ENCODE results near the gene FAM107A. TPM values are rescaled to one million over a fixed set of nuclear protein-coding genes. Genes with fewer than 3 reads are reported as not detected.

Gene FAM107A
- polyA plus RNA-seq, 3 donors, result not detected

- H4K20me1 ChIP-seq (ENCODE audit: insufficient read depth, low read length), result no peaks in the 10 kb centered on the region
- no peaks in the 10 kb centered on the region for H3K79me2 ChIP-seq (ENCODE audit: insufficient read depth, low read length)
- no peak overlapping the region for H3K4me2 ChIP-seq (replicated peaks; ENCODE audit: extremely low read depth, low read length, poor library complexity, severe bottlenecking)
- 97% methylated on average over 5 of the region's 5 CpGs for WGBS (ENCODE audit: insufficient coverage)
- H2AFZ ChIP-seq (ENCODE audit: insufficient read depth, low read depth, low read length, poor library complexity, severe bottlenecking), result no peak overlapping the region
- Mint-ChIP-seq H3K27me3 (ENCODE audit: low read depth in 3 of 3) (peaks cover 9 to 27% (median 18%) of the 10 kb centered on the region in 3 donors), H3K4me1 (peaks cover 4% of the 10 kb centered on the region), H3K27ac (no peak overlapping the region), H3K36me3 (no peaks in the 10 kb centered on the region), H3K4me3 (no peak overlapping the region), H3K9me3 (peaks cover 0 to 5% (median 0%) of the 10 kb centered on the region in 7 donors)
- peaks cover under 1 to 15% of the 10 kb centered on the region in 2 donors for H3K27me3 ChIP-seq (ENCODE audit: control insufficient read depth in 2 of 2, insufficient read depth in 2 of 2, low read length in 2 of 2)
- DNase-seq, result no peak
- intact Hi-C loops (cut with micrococcal nuclease), result no loop called here
- peaks cover 0 to under 1% of the 10 kb centered on the region in 2 donors for H3K9me3 ChIP-seq (replicated peaks in 1 of 2; ENCODE audit: control insufficient read depth in 1 of 2, insufficient read depth in 1 of 2, low read length in 2 of 2)
- no peaks in the 10 kb centered on the region for H3K4me1 ChIP-seq (ENCODE audit: control insufficient read depth in 1 of 2, insufficient read depth in 2 of 2, low read length in 2 of 2)
- H3K36me3 ChIP-seq (replicated peaks in 1 of 2; ENCODE audit: control insufficient read depth in 1 of 2, insufficient read depth in 2 of 2, low read length in 2 of 2), result no peaks in the 10 kb centered on the region
- no peak overlapping the region for H3K4me3 ChIP-seq (replicated peaks in 1 of 3; ENCODE audit: low read depth in 2 of 3, low read length in 3 of 3)
- TF ChIP-seq CTCF (IDR thresholded peaks at IDR 0.05), result no peak
- H3K27ac ChIP-seq (ENCODE audit: low read depth in 1 of 2, low read length in 2 of 2), result no peak overlapping the region
- H3K9ac ChIP-seq (ENCODE audit: insufficient read depth, low read length, poor library complexity, severe bottlenecking), result no peak overlapping the region
These were observed 1.7 kb upstream of the FAM107A start for GRCh38 chr3:58578873-58579272.

- H3K4me3 ChIP-seq (replicated peaks in 1 of 3; ENCODE audit: low read depth in 2 of 3, low read length in 3 of 3), result no peak overlapping the region
- H3K4me1 ChIP-seq (ENCODE audit: control insufficient read depth in 1 of 2, insufficient read depth in 2 of 2, low read length in 2 of 2), result no peaks in the 10 kb centered on the region
- Mint-ChIP-seq H3K4me3 (no peak overlapping the region), H3K9me3 (peaks cover 0 to 3% (median 0%) of the 10 kb centered on the region in 7 donors), H3K4me1 (peaks cover 4% of the 10 kb centered on the region), H3K27ac (no peak overlapping the region), H3K36me3 (no peaks in the 10 kb centered on the region), H3K27me3 (ENCODE audit: low read depth in 3 of 3) (peaks cover 8 to 20% (median 11%) of the 10 kb centered on the region in 3 donors)
- H3K4me2 ChIP-seq (replicated peaks; ENCODE audit: extremely low read depth, low read length, poor library complexity, severe bottlenecking), result no peak overlapping the region
- 98% methylated on average over 4 of the region's 6 CpGs for WGBS (ENCODE audit: insufficient coverage)
- no peaks in the 10 kb centered on the region for H3K36me3 ChIP-seq (replicated peaks in 1 of 2; ENCODE audit: control insufficient read depth in 1 of 2, insufficient read depth in 2 of 2, low read length in 2 of 2)
- H3K27ac ChIP-seq (ENCODE audit: low read depth in 1 of 2, low read length in 2 of 2), result no peak overlapping the region
- no peaks in the 10 kb centered on the region for H3K9me3 ChIP-seq (replicated peaks in 1 of 2; ENCODE audit: control insufficient read depth in 1 of 2, insufficient read depth in 1 of 2, low read length in 2 of 2)
- intact Hi-C loops (cut with micrococcal nuclease), result no loop called here
- no peak overlapping the region for H2AFZ ChIP-seq (ENCODE audit: insufficient read depth, low read depth, low read length, poor library complexity, severe bottlenecking)
- no peak for TF ChIP-seq CTCF (IDR thresholded peaks at IDR 0.05)
- H4K20me1 ChIP-seq (ENCODE audit: insufficient read depth, low read length), result no peaks in the 10 kb centered on the region
- no peak for DNase-seq
- H3K27me3 ChIP-seq (ENCODE audit: control insufficient read depth in 2 of 2, insufficient read depth in 2 of 2, low read length in 2 of 2), result peaks cover 0 to 12% of the 10 kb centered on the region in 2 donors
- H3K9ac ChIP-seq (ENCODE audit: insufficient read depth, low read length, poor library complexity, severe bottlenecking), result no peak overlapping the region
- H3K79me2 ChIP-seq (ENCODE audit: insufficient read depth, low read length), result no peaks in the 10 kb centered on the region
These were observed 475 bp downstream of the FAM107A start for GRCh38 chr3:58576716-58577115.

Measured in CD14-positive monocyte (primary cell).